Epithelial cell of proximal tubule (primary cell): Measurements from ENCODE around the gene IMMT. TPM values are rescaled to one million over a fixed set of nuclear protein-coding genes. Genes with fewer than 3 reads are reported as not detected.

Experiments used
- DNase-seq: peaks from one replicate; pipeline ENCODE4 v3.0.0-alpha.2; 2011; ENCODE audit warnings: low read depth
- H3K4me3 ChIP-seq: 2 replicates; pipeline ENCODE4 v1.5.1; 2011; ENCODE audit warnings: low read depth, mild to moderate bottlenecking, low read length
- CTCF ChIP-seq: conservative IDR thresholded peaks from 2 replicates; pipeline ENCODE4 v1.5.1; 2012; ENCODE audit warnings: low read depth, mild to moderate bottlenecking, low read length
- total RNA-seq: library from RNA; depleted of rRNA; stranded (reverse); fragments of >200 nt; gene quantifications from 2 replicates; pipeline ENCODE4 v1.2.3, GENCODE V29; 2015

IMMT gene
- total RNA-seq, 1 donor from 2014 or later, result 78.1 TPM

GRCh38 chr2:86219896-86220295, 24.6 kb upstream of the IMMT start:
- H3K4me3 ChIP-seq, result no peak overlapping the region
- no peak for TF ChIP-seq CTCF
- DNase-seq, result no peak

GRCh38 chr2:86218124-86218523, 22.9 kb upstream of the IMMT start:
- DNase-seq, result no peak
- no peak for TF ChIP-seq CTCF
- H3K4me3 ChIP-seq, result no peak overlapping the region

- no peak for TF ChIP-seq CTCF
- no peak for DNase-seq
- H3K4me3 ChIP-seq, result no peak overlapping the region
These were observed 21.6 kb upstream of the IMMT start for GRCh38 chr2:86216575-86217555.

- no peak overlapping the region for H3K4me3 ChIP-seq
- no peak for TF ChIP-seq CTCF
- DNase-seq, result no peak
These were observed 19.2 kb upstream of the IMMT start for GRCh38 chr2:86214503-86214832.

GRCh38 chr2:86213699-86214502, 18.6 kb upstream of the IMMT start:
- TF ChIP-seq CTCF, result no peak

GRCh38 chr2:86213056-86213455, 17.8 kb upstream of the IMMT start:
- DNase-seq, result no peak
- no peak for TF ChIP-seq CTCF
- H3K4me3 ChIP-seq, result no peak overlapping the region

More at GRCh38 chr2:86213699-86214502, 18.6 kb upstream of the IMMT start:
- no peak overlapping the region for H3K4me3 ChIP-seq
- no peak for DNase-seq
